H54 (cell line): ENCODE results near the gene ATF7.

Experiments used
- DNase-seq: peaks from one replicate; pipeline ENCODE4 v3.0.0; 2011; ENCODE audit warnings: low spot score, mixed read lengths; ENCODE audit not compliant: insufficient read length
- FAIRE-seq: peaks from 3 replicates; lab custom pipeline; 2011; peaks lifted over from hg19 to GRCh38; lab: Jason Lieb, UNC
- POLR2A ChIP-seq: IDR thresholded peaks from 2 replicates; pipeline ENCODE4 v1.6.1; 2011; ENCODE audit warnings: low read depth, mild to moderate bottlenecking, low read length

The ATF7 gene

DNA sequence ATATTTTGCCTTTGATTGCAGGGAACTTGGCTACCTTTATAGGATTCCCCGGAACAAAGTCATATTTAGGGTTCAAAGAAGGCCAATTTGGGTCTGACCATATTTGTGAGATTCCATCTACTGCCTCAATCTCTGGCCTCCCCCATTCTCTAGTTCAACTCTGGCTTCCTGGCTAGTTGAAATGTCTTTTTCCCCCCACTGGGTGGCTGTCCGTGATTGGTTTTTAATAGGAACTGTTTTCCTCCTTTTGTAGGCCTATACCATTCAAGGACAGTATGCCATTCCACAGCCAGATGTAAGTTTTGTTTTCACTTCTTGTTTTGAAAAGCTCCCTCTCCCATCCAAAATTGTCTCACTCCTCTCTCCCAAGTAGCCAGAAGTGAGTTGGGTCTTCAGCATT is 160.5 kb downstream of the ATF7 start:
- TF ChIP-seq POLR2A: no peak
- FAIRE-seq: no peak

DNA sequence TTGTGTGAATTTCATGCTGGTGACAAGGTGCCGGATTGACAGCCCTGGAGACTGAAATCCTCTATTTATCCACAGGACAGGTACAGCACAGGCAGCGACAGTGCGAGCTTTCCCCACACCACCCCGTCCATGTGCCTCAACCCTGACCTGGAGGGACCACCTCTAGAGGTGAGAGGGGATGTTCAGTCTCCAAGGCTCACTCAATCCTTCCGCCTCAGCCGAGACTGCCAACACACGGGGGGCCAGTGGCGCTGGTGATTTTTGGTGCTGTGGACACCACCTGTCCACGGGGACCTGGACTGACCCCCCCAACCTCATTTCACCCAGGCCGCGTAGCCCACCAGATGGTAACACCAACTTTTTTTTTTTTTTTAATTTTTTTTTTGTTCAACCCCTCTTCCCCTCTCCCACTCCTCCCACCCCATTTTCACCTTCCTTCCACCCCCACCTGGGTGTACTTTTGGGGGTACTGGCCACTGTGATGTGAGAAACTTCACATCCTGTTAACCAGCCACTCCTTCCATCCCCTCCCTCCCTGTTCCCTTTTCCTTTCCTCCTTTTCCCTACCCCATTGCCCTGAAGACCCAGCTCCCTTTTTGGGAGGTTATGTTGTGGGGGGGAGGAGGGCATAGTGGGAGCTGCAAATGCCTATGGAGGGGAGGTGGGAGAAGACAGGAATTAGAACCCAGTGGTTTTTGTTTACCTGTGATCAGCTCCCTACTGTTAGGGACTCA is 161.3 kb downstream of the ATF7 start:
- FAIRE-seq (no peak), DNase-seq (no peak)
- no peak for TF ChIP-seq POLR2A

More for the DNA sequence above, 160.5 kb downstream of the ATF7 start:
- DNase-seq: no peak

DNA sequence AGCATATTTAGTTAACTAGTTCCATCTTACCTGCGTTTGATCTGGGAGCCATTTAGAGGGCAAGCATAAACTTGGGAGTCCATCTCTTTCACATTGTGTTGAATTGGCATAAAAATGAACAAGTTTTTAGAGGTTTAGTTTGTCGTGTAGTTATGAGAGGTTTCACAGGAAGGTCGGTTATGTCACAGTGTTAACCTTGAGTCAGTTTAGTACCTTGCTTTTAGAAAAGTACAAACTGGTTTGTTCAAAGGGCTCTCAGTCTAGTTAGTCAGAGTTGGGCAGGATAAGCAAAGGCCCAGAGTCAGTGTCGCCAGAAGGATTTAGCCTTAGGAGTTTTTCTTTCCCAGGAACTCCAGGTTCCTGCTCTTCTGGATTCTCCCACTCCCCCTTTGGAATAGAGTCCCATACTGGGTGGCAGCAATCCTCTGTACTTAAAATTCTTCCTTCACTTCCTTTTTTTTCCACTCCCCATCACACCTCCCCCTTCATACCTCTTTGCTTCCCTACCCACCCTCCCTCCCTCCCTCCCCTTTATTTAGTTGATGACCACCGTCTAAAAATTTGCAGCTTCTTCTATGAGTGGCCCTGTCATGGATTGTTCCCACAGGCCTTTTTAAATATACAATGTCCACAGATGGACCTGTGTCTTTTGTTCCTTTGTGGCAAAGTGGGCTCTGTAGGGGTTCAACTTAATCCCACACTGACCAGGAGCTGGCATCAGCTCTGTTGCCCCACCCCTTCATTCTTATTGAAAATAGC is 162.2 kb downstream of the ATF7 start:
- DNase-seq (no peak), FAIRE-seq (no peak)
- no peak for TF ChIP-seq POLR2A

DNA sequence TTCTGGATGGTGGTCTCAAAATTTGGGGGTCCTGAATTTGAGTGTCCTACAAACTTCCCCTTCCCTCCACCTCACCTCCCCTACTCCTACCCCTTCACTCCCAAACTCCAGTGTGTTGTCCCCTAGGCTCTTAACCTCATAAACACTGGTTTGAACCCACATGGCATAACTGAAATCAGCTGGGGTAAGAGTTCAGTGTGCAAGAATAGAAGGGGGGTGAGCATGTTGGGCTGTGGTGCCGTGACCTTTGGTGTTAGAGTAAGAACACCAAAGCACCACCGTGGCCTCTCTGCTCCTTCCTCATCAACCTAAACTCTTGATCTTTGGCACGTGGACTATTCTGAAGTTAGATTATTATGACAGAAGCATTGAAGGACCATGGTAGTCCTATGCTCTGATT is 163.2 kb downstream of the ATF7 start:
- DNase-seq: no peak
- no peak for FAIRE-seq
- TF ChIP-seq POLR2A: no peak

DNA sequence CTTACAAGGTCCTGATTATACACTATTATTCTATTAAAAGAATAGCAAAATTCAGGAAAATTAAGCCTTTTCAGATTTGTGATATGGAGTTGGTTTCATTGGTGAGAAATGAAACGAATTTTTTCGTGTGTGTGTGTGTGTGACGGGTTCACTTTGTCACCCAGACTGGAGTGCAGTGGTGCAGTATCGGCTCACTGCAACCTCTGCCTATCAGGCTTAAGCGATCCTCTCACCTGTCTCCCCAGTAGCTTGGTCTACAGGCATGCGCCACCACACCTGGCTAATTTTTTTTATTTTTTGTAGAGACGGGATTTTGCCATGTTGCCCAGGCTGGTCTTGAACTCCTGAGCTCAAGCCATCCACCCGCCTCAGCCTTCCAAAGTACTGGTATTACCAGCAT is 164.6 kb downstream of the ATF7 start:
- no peak for TF ChIP-seq POLR2A
- FAIRE-seq (no peak), DNase-seq (no peak)

DNA sequence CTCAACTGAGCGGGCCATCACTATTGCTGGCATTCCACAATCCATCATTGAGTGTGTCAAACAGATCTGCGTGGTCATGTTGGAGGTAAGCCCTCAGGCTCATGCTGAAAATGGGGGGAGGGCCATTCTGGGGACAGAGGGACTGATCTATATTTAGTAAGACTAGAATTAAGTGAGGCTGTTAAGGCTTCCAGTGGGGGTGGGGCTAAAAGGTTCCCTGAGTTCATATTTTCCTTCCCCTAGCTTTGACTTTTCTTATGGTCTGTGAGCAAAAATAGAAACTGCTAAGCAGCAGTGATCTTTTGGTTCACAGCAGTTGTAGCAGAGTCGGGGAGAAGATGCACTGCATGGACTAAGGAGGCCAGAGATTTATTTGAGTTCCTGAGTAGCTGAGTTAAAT is 165.1 kb downstream of the ATF7 start:
- no peak for FAIRE-seq
- no peak for TF ChIP-seq POLR2A
- DNase-seq: no peak

DNA sequence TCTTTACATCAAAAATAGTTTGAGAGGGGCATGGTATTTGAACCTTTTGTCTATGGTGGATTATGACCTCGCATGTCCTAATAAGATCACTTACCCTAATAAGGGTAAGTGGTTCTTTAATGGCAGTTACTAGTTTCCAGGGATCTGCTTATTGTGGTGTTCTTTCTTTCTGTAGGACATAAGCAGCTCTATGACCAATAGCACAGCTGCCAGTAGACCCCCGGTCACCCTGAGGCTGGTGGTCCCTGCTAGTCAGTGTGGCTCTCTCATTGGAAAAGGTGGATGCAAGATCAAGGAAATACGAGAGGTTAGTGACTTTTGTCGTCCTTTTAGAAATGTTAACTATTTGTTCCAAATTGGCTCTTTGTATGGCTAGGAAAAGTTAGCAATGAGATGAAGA is 167.1 kb downstream of the ATF7 start:
- no peak for FAIRE-seq
- no peak for TF ChIP-seq POLR2A
- DNase-seq: no peak
